ENCODE data around the gene PTPRT.
"Not testable (repeated sequence)": the region's sequence is repeated elsewhere in the genome, so short reads cannot be mapped to it uniquely, and the experiment has no call there.

Gene PTPRT

GRCh38 chr20:42959996-42960395 is 229.7 kb downstream of the PTPRT start:
- no peak for DNase-seq

- no peak for DNase-seq
Measured at GRCh38 chr20:42958367-42959069, 231.2 kb downstream of the PTPRT start.

- DNase-seq, result no peak
Measured at GRCh38 chr20:42957704-42958095, 232.0 kb downstream of the PTPRT start.

GRCh38 chr20:42957018-42957703 is 232.5 kb downstream of the PTPRT start:
- no peak for DNase-seq

GRCh38 chr20:42955713-42956112 is 234.0 kb downstream of the PTPRT start:
- no peak for DNase-seq

- DNase-seq, result no peak
Measured at GRCh38 chr20:42954951-42955350, 234.8 kb downstream of the PTPRT start.

- DNase-seq, result no peak
Measured at GRCh38 chr20:42949950-42950349, 239.8 kb downstream of the PTPRT start.

GRCh38 chr20:42945234-42945994 is 244.3 kb downstream of the PTPRT start:
- DNase-seq, result no peak

GRCh38 chr20:42941629-42942028 is 248.1 kb downstream of the PTPRT start:
- no peak for DNase-seq

GRCh38 chr20:42938441-42939205 is 251.1 kb downstream of the PTPRT start:
- no peak for DNase-seq

- no peak for DNase-seq
Measured at GRCh38 chr20:42936482-42936881, 253.2 kb downstream of the PTPRT start.

GRCh38 chr20:42924215-42924614 is 265.5 kb downstream of the PTPRT start:
- DNase-seq, result no peak

GRCh38 chr20:42923348-42923918 is 266.3 kb downstream of the PTPRT start:
- DNase-seq, result no peak

GRCh38 chr20:42920776-42921175 is 268.9 kb downstream of the PTPRT start:
- DNase-seq, result no peak

GRCh38 chr20:42919316-42919715 is 270.4 kb downstream of the PTPRT start:
- no peak for DNase-seq

- DNase-seq, result no peak
Measured at GRCh38 chr20:42915081-42915480, 274.6 kb downstream of the PTPRT start.

GRCh38 chr20:42914302-42914701 is 275.4 kb downstream of the PTPRT start:
- DNase-seq, result no peak

GRCh38 chr20:42910808-42911207 is 278.9 kb downstream of the PTPRT start:
- DNase-seq, result not testable (repeated sequence)

GRCh38 chr20:42907730-42908129 is 282.0 kb downstream of the PTPRT start:
- DNase-seq, result no peak

- no peak for DNase-seq
Measured at GRCh38 chr20:42906120-42906519, 283.6 kb downstream of the PTPRT start.

GRCh38 chr20:42902509-42902908 is 287.2 kb downstream of the PTPRT start:
- no peak for DNase-seq

GRCh38 chr20:42901689-42902440 is 287.8 kb downstream of the PTPRT start:
- no peak for DNase-seq

Measured in stimulated activated CD4-positive, alpha-beta T cell treated with anti-CD3 and anti-CD28 coated beads, Interleukin-1b, Interleukin-23, amount 100 ng/mL, for 48 hours (primary cell).